Osteocyte (in vitro differentiated cells): ENCODE data around the gene TEDC1. TPM values are rescaled to one million over a fixed set of nuclear protein-coding genes. Genes with fewer than 3 reads are reported as not detected.

Experiments used
- DNase-seq: peaks from one replicate; pipeline ENCODE4 v3.0.0; 2021; ENCODE audit warnings: mixed read lengths; ENCODE audit not compliant: unreplicated experiment; ENCODE audit errors: extremely low spot score
- H3K27ac Mint-ChIP-seq: one replicate; pipeline ENCODE4 v1.8.0; 2021; ENCODE audit warnings: mild to moderate bottlenecking, mixed read lengths; ENCODE audit not compliant: unreplicated experiment
- H3K27me3 Mint-ChIP-seq: one replicate; pipeline ENCODE4 v1.8.0; 2021; ENCODE audit warnings: mixed read lengths; ENCODE audit not compliant: unreplicated experiment
- H3K36me3 Mint-ChIP-seq: one replicate; pipeline ENCODE4 v1.8.0; 2021; ENCODE audit warnings: mixed read lengths; ENCODE audit not compliant: unreplicated experiment
- H3K4me1 Mint-ChIP-seq: one replicate; pipeline ENCODE4 v1.8.0; 2021; ENCODE audit warnings: mixed read lengths; ENCODE audit not compliant: unreplicated experiment
- H3K4me3 Mint-ChIP-seq: one replicate; pipeline ENCODE4 v1.8.0; 2021; ENCODE audit warnings: mild to moderate bottlenecking, moderate library complexity, mixed read lengths; ENCODE audit not compliant: unreplicated experiment
- H3K9me3 Mint-ChIP-seq: one replicate; pipeline ENCODE4 v1.8.0; 2021; ENCODE audit warnings: mixed read lengths; ENCODE audit not compliant: unreplicated experiment
- CTCF ChIP-seq: fragments of 200-600 bp; sonication (generic); IDR thresholded peaks from 2 replicates; pipeline ENCODE4 v1.5.0; 2021; ENCODE audit warnings: antibody characterized with exemption, mild to moderate bottlenecking, moderate library complexity
- total RNA-seq: library from RNA; stranded (reverse); gene quantifications from 2 replicates; pipeline ENCODE4 v1.2.1, GENCODE V29; 2021

TEDC1 gene
- total RNA-seq, 1 donor from 2014 or later, result 11.0 TPM

DNA sequence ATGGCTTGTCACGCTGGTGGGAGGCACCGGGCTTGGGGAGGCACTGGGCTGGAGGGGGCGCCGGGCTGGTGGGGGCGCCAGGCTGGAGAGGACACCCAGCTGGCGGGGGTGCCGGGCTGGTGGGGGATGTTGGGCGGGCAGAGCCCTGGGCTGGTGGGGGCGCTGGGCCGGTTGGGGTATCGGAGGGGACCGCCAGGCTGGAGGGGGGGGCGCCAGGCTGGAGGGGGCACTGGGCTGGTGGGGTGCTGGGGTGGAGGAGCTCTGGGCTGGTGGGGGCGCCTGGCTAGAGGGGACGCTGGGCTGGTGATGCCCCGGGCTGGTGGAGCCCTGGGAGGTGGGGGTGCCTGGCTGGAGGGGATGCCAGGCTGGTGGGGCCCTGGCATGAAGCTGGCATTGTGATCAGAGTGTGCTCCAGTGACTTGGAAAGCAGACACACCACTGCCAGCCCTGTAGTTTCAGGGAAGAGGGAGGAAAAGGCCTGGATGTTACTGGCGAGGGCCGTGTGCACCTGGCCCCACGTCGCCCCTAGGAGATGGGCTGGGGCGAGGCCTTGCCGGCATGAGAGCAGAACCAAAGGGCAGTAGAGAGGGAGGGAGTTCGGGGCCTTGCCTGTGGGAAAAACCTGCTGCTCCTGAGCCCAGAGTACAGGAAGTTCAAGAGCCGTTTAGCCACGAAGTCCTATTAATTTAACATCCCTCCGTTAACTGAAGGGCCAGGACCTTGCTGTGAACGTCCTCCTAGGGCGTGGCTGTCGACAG is 13.1 kb downstream of the TEDC1 start:
- Mint-ChIP-seq H3K27me3 (peaks cover 7% of the 10 kb centered on the region), H3K27ac (no peak overlapping the region), H3K9me3 (no peaks in the 10 kb centered on the region), H3K36me3 (no peaks in the 10 kb centered on the region), H3K4me1 (no peaks in the 10 kb centered on the region), H3K4me3 (no peak overlapping the region)
- DNase-seq, result peak; percentile 84
- no peak for TF ChIP-seq CTCF

- H3K27ac Mint-ChIP-seq, result no peak overlapping the region
- H3K4me3 Mint-ChIP-seq, result no peak overlapping the region
- TF ChIP-seq CTCF, result no peak
- H3K27me3 Mint-ChIP-seq, result peaks cover 7% of the 10 kb centered on the region
- DNase-seq, result no peak
- H3K9me3 Mint-ChIP-seq, result no peaks in the 10 kb centered on the region
- no peaks in the 10 kb centered on the region for H3K36me3 Mint-ChIP-seq
- H3K4me1 Mint-ChIP-seq, result no peaks in the 10 kb centered on the region
These were observed 14.1 kb downstream of the TEDC1 start for GRCh38 chr14:105505101-105505500.

- DNase-seq, result no peak
- no peaks in the 10 kb centered on the region for H3K9me3 Mint-ChIP-seq
- no peak for TF ChIP-seq CTCF
- H3K36me3 Mint-ChIP-seq, result no peaks in the 10 kb centered on the region
- H3K4me3 Mint-ChIP-seq, result no peak overlapping the region
- H3K27ac Mint-ChIP-seq, result no peak overlapping the region
- no peaks in the 10 kb centered on the region for H3K4me1 Mint-ChIP-seq
- peaks cover 17% of the 10 kb centered on the region for H3K27me3 Mint-ChIP-seq
These were observed 16.2 kb downstream of the TEDC1 start for GRCh38 chr14:105507247-105507646.

- no peaks in the 10 kb centered on the region for H3K36me3 Mint-ChIP-seq
- no peak for TF ChIP-seq CTCF
- no peak for DNase-seq
- H3K4me3 Mint-ChIP-seq, result no peak overlapping the region
- no peaks in the 10 kb centered on the region for H3K9me3 Mint-ChIP-seq
- H3K27ac Mint-ChIP-seq, result no peak overlapping the region
- peaks cover 21% of the 10 kb centered on the region for H3K27me3 Mint-ChIP-seq
- H3K4me1 Mint-ChIP-seq, result no peaks in the 10 kb centered on the region
These were observed 17.0 kb downstream of the TEDC1 start for GRCh38 chr14:105508069-105508468.

DNA sequence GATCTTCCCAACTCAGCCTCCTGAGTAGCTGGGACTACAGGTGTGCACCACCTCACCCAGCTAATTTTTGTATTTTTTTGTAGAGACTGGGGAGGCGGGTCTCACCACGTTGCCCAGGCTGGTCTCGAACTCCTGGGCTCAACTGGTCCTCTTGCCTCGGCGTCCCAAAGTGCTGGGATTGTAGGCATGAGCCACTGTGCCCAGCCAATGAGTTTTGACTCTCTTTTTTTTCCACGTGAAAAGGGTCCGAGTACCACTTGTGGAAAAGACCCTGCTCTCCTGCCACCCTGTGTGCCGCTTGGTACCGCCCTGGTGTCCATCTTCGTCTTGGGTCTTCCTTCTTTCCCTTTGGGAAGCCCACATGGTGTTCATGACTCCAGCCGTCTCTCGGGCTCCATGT is 17.6 kb downstream of the TEDC1 start:
- Mint-ChIP-seq H3K27ac (no peak overlapping the region), H3K27me3 (peaks cover 25% of the 10 kb centered on the region), H3K4me1 (no peaks in the 10 kb centered on the region), H3K9me3 (no peaks in the 10 kb centered on the region), H3K4me3 (no peak overlapping the region), H3K36me3 (no peaks in the 10 kb centered on the region)
- no peak for TF ChIP-seq CTCF
- no peak for DNase-seq
